Measurements from ENCODE around the gene IMPDH1. TPM values are rescaled to one million over a fixed set of nuclear protein-coding genes. Genes with fewer than 3 reads are reported as not detected.
A peak's percentile ranks its signal among the peaks of the same experiment; 100 is the strongest.

IMPDH1 gene
- total RNA-seq, 2 donors from 2014 or later = 48.1 to 59.7 TPM

DNA sequence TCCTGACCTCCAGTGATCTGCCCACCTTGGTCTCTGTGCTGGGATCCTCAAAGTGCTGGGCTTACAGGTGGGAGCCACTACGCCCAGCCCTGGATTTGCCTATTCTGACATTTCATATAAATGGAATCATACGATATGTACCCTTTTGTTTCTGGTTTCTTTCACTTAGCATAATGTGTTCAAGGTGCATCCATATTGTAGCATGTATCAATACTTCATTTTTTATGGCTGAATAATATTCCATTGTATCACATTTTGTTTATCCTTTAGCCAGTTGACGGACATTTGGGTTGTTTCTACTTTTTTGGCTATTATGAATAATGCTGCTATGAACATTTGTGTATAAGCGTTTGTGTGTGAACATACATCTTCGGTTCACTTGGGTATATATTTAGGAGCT lies 41.1 kb upstream of the IMPDH1 start:
- DNase-seq (ENCODE audit: low spot score) (no peak), ATAC-seq (ENCODE audit: insufficient number of reproducible peaks, low FRiP score, low read depth) (no peak)
- Histone ChIP-seq H3K4me3 (no peak overlapping the region), H3K27ac (peak overlapping the region in 1 of 2 donors; percentile 8), H3K36me3 (no peaks in the 10 kb centered on the region), H3K9me3 (no peaks in the 10 kb centered on the region), H3K4me1 (ENCODE audit: control insufficient read depth in 1 of 2, low read depth in 2 of 2) (peaks cover 14 to 54% of the 10 kb centered on the region in 2 donors), H3K27me3 (replicated peaks; ENCODE audit: insufficient read depth) (no peaks in the 10 kb centered on the region)
- TF ChIP-seq, protein P1, sequence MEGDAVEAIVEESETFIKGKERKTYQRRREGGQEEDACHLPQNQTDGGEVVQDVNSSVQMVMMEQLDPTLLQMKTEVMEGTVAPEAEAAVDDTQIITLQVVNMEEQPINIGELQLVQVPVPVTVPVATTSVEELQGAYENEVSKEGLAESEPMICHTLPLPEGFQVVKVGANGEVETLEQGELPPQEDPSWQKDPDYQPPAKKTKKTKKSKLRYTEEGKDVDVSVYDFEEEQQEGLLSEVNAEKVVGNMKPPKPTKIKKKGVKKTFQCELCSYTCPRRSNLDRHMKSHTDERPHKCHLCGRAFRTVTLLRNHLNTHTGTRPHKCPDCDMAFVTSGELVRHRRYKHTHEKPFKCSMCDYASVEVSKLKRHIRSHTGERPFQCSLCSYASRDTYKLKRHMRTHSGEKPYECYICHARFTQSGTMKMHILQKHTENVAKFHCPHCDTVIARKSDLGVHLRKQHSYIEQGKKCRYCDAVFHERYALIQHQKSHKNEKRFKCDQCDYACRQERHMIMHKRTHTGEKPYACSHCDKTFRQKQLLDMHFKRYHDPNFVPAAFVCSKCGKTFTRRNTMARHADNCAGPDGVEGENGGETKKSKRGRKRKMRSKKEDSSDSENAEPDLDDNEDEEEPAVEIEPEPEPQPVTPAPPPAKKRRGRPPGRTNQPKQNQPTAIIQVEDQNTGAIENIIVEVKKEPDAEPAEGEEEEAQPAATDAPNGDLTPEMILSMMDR (IDR thresholded peaks at IDR 0.05) = no peak

DNA sequence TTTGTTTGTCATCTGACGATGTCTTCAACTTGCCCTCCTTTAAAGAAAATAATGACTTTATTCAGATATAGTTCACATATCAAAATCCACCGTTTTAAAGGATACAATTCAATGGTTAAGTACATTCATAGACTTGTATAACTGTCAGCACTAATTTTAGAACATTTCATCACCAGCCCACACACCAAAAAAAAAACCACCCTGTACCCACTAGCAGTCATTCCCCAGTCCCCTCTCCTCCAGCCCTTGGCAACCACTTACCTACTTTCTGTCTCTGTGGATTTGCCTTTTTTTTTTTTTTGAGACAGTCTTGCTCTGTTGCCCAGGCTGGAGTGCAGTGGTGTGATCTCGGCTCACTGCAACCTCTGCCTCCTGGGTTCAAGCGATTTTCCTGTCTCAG lies 40.6 kb upstream of the IMPDH1 start:
- DNase-seq (ENCODE audit: low spot score) = no peak
- ATAC-seq (ENCODE audit: insufficient number of reproducible peaks, low FRiP score, low read depth) = no peak
- TF ChIP-seq, protein P1 (IDR thresholded peaks at IDR 0.05) = no peak
- Histone ChIP-seq H3K36me3 (no peaks in the 10 kb centered on the region), H3K27ac (peak overlapping the region in 1 of 2 donors; percentile 8), H3K9me3 (no peaks in the 10 kb centered on the region), H3K4me3 (no peak overlapping the region), H3K27me3 (replicated peaks; ENCODE audit: insufficient read depth) (no peaks in the 10 kb centered on the region), H3K4me1 (ENCODE audit: control insufficient read depth in 1 of 2, low read depth in 2 of 2) (peaks cover 14 to 58% of the 10 kb centered on the region in 2 donors)

DNA sequence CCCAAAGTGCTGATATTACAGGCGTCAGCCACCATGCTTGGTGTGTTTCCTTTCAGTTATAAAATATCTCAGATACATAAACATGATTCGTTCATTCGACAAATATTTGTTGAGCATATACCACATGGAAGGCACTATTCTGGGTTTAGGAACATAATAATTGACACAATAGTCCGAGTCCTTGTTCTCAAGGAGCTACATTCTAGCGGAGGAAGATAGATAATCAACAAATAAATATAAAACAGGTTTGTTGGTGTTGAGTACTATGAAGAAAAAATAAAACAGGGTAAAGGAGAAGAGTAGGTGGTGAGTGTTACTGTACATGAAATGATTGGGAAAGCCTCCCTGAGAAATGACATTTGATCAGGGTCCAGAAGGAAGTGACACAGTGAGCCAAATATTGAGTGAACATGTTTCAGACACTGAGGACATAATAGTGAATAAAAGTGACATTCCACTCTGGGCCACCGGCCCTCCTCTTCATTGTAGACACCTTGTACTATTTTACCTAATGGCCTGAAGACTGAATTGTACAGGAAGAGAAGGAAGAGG lies 39.0 kb upstream of the IMPDH1 start:
- no peak overlapping the region for H3K27ac ChIP-seq
- no peaks in the 10 kb centered on the region for H3K36me3 ChIP-seq
- TF ChIP-seq, protein P1 (IDR thresholded peaks at IDR 0.05) = no peak
- no peak for DNase-seq (ENCODE audit: low spot score)
- peaks cover 3 to 47% of the 10 kb centered on the region in 2 donors for H3K4me1 ChIP-seq (ENCODE audit: control insufficient read depth in 1 of 2, low read depth in 2 of 2)
- no peaks in the 10 kb centered on the region for H3K9me3 ChIP-seq
- no peak overlapping the region for H3K4me3 ChIP-seq
- ATAC-seq (ENCODE audit: insufficient number of reproducible peaks, low FRiP score, low read depth) = no peak
- no peaks in the 10 kb centered on the region for H3K27me3 ChIP-seq (replicated peaks; ENCODE audit: insufficient read depth)

DNA sequence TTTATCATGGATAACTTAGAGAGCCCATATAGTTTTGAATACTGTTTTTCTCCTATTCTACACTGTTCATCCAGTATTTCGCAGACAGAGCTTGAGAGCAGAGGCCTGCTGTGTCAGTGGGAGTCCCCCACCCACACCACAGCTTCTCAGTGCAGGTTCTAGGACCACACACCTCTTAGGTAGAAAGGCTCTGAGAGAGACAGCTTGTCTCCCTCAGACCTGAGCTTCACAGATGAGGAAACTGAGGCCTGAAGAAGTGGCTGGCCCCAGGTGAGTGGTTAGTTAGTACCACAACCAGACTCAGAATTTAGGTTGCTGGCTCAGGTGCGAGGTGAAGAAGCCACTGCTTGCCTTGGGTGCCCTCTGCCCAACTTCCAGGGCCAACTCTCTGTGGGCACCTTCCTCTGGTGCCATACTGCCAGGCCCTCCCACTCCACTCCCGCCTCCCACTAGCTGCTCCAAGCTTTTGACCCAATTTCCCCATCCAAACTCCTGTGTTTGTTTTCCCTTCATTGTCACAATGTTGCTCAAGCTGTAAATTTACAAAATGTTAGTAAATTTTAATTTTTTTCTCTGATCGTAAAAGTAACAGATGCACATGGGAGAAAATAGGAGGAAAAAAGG lies 38.3 kb upstream of the IMPDH1 start:
- no peak for DNase-seq (ENCODE audit: low spot score)
- TF ChIP-seq, protein P1 (IDR thresholded peaks at IDR 0.05) = no peak
- Histone ChIP-seq H3K36me3 (no peaks in the 10 kb centered on the region), H3K9me3 (no peaks in the 10 kb centered on the region), H3K27me3 (replicated peaks; ENCODE audit: insufficient read depth) (no peaks in the 10 kb centered on the region), H3K4me1 (ENCODE audit: control insufficient read depth in 1 of 2, low read depth in 2 of 2) (peaks cover 0 to 39% of the 10 kb centered on the region in 2 donors), H3K27ac (no peak overlapping the region), H3K4me3 (no peak overlapping the region)
- no peak for ATAC-seq (ENCODE audit: insufficient number of reproducible peaks, low FRiP score, low read depth)

DNA sequence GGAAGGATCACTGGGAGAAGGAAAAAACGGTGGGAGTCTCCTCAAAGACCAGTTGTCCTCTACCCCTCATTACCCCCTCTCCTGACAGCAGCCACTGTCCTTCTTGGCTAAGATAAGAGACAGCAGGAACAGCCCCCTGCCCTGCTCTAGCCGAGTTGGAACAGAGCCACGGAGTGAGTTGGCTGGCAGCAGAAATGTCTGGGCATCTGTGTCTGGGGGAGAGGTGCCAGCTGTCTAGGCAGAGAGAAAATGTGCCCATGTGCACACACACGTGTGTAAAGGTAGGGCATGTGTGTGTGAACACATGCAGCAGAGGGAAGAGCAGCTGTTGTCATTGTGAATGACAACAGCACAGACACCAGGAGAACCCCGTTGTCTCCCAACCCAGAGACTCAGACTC lies 36.5 kb upstream of the IMPDH1 start:
- ATAC-seq (ENCODE audit: insufficient number of reproducible peaks, low FRiP score, low read depth) = no peak
- H3K27ac ChIP-seq = peak overlapping the region; percentile 58 to 64
- no peaks in the 10 kb centered on the region for H3K36me3 ChIP-seq

More for the DNA sequence above, 36.5 kb upstream of the IMPDH1 start:
- H3K4me3 ChIP-seq = no peak overlapping the region
- H3K27me3 ChIP-seq (replicated peaks; ENCODE audit: insufficient read depth) = no peaks in the 10 kb centered on the region
- TF ChIP-seq, protein P1 (IDR thresholded peaks at IDR 0.05) = no peak
- H3K4me1 ChIP-seq (ENCODE audit: control insufficient read depth in 1 of 2, low read depth in 2 of 2) = peaks cover 0 to 28% of the 10 kb centered on the region in 2 donors
- no peaks in the 10 kb centered on the region for H3K9me3 ChIP-seq
- no peak for DNase-seq (ENCODE audit: low spot score)

Measured in thoracic aorta (tissue), 2 donors.